H9 (cell line): ENCODE measurements around the gene CAMK2B. TPM values are rescaled to one million over a fixed set of nuclear protein-coding genes. Genes with fewer than 3 reads are reported as not detected.

Source experiments
- DNase-seq: peaks from one replicate; pipeline ENCODE4 v3.0.0-alpha.2; 2017
- H2AFZ ChIP-seq: one replicate; pipeline ENCODE4 v1.6.1; 2013; ENCODE audit warnings: mild to moderate bottlenecking, low read length, control low read depth, moderate library complexity
- H2AK5ac ChIP-seq: 2 replicates; pipeline ENCODE4 v1.6.1; 2013; ENCODE audit warnings: low read length, control low read depth, mixed read lengths; ENCODE audit not compliant: insufficient read length
- H2BK120ac ChIP-seq: one replicate; pipeline ENCODE4 v1.6.1; 2013; ENCODE audit warnings: low read depth, mild to moderate bottlenecking, low read length, control low read depth, inconsistent platforms; ENCODE audit not compliant: poor library complexity, severe bottlenecking
- H2BK12ac ChIP-seq: 2 replicates; pipeline ENCODE4 v1.6.1; 2013; ENCODE audit warnings: low read length, control low read depth, mixed read lengths, low read depth; ENCODE audit not compliant: insufficient read length
- H2BK15ac ChIP-seq: 2 replicates; pipeline ENCODE4 v1.6.1; 2013; ENCODE audit warnings: low read depth, low read length, control low read depth
- H2BK20ac ChIP-seq: one replicate; pipeline ENCODE4 v1.6.1; 2013; ENCODE audit warnings: low read depth, mild to moderate bottlenecking, low read length, control low read depth, inconsistent platforms; ENCODE audit not compliant: poor library complexity, severe bottlenecking
- H2BK5ac ChIP-seq: 2 replicates; pipeline ENCODE4 v1.6.1; 2013; ENCODE audit warnings: low read length, control low read depth, mixed read lengths; ENCODE audit not compliant: insufficient read length
- H3K14ac ChIP-seq: 2 replicates; pipeline ENCODE4 v1.6.1; 2013; ENCODE audit warnings: low read length, control low read depth; ENCODE audit not compliant: insufficient read depth
- H3K18ac ChIP-seq: 2 replicates; pipeline ENCODE4 v1.6.1; 2013; ENCODE audit warnings: low read depth, mild to moderate bottlenecking, mixed read lengths, low read length, control low read depth; ENCODE audit not compliant: insufficient read length
- H3K23ac ChIP-seq: 2 replicates; pipeline ENCODE4 v1.6.1; 2013; ENCODE audit warnings: low read length, control low read depth, mixed read lengths, low read depth; ENCODE audit not compliant: insufficient read length
- H3K23me2 ChIP-seq: 2 replicates; pipeline ENCODE4 v1.6.1; 2013; ENCODE audit warnings: low read depth, mild to moderate bottlenecking, mixed read lengths, low read length, control low read depth; ENCODE audit not compliant: insufficient read length, poor library complexity, severe bottlenecking
- H3K27ac ChIP-seq: 2 replicates; pipeline ENCODE4 v1.5.1; 2013; ENCODE audit warnings: low read length, control low read depth, mixed read lengths, low read depth; ENCODE audit not compliant: insufficient read length
- H3K27me3 ChIP-seq: 2 replicates; pipeline ENCODE4 v1.6.1; 2013; ENCODE audit warnings: low read length, control low read depth, inconsistent platforms; ENCODE audit not compliant: insufficient read depth
- H3K4ac ChIP-seq: 2 replicates; pipeline ENCODE4 v1.6.1; 2013; ENCODE audit warnings: low read depth, mild to moderate bottlenecking, control low read depth, inconsistent platforms, low read length, moderate library complexity
- H3K4me1 ChIP-seq: 2 replicates; pipeline ENCODE4 v1.6.1; 2013; ENCODE audit warnings: low read length, control low read depth, inconsistent platforms; ENCODE audit not compliant: insufficient read depth
- H3K4me2 ChIP-seq: 2 replicates; pipeline ENCODE4 v1.6.1; 2013; ENCODE audit warnings: low read length, control low read depth, mixed read lengths; ENCODE audit not compliant: insufficient read length, insufficient read depth
- H3K56ac ChIP-seq: 2 replicates; pipeline ENCODE4 v1.6.1; 2013; ENCODE audit warnings: low read depth, mild to moderate bottlenecking, mixed read lengths, low read length, control low read depth; ENCODE audit not compliant: insufficient read length
- H3K79me1 ChIP-seq: 2 replicates; pipeline ENCODE4 v1.6.1; 2013; ENCODE audit warnings: low read depth, mild to moderate bottlenecking, moderate library complexity, low read length, control low read depth, inconsistent platforms; ENCODE audit not compliant: insufficient read depth, poor library complexity, severe bottlenecking
- H3K79me2 ChIP-seq: 2 replicates; pipeline ENCODE4 v1.6.1; 2013; ENCODE audit warnings: low read length, control low read depth, inconsistent platforms; ENCODE audit not compliant: insufficient read depth
- H3K9ac ChIP-seq: 2 replicates; pipeline ENCODE4 v1.6.1; 2013; ENCODE audit warnings: low read length, control low read depth, mixed read lengths; ENCODE audit not compliant: insufficient read length; ENCODE audit errors: extremely low read depth
- H3K9me3 ChIP-seq: one replicate; pipeline ENCODE4 v1.6.1; 2013; ENCODE audit warnings: low read depth, low read length, inconsistent platforms; ENCODE audit not compliant: control insufficient read depth
- H3T11ph ChIP-seq: one replicate; pipeline ENCODE4 v1.6.1; 2013; ENCODE audit warnings: mild to moderate bottlenecking, low read length, control low read depth, inconsistent platforms
- H4K20me1 ChIP-seq: one replicate; pipeline ENCODE4 v1.6.1; 2013; ENCODE audit not compliant: control insufficient read depth, insufficient read length, insufficient read depth
- H4K5ac ChIP-seq: 2 replicates; pipeline ENCODE4 v1.6.1; 2013; ENCODE audit warnings: low read depth, mild to moderate bottlenecking, mixed read lengths, low read length, control low read depth; ENCODE audit not compliant: insufficient read length
- H4K8ac ChIP-seq: replicated peaks from 2 replicates; pipeline ENCODE4 v1.6.1; 2013; ENCODE audit warnings: low read length, control low read depth, mixed read lengths, low read depth; ENCODE audit not compliant: insufficient read length
- H4K91ac ChIP-seq: 2 replicates; pipeline ENCODE4 v1.6.1; 2013; ENCODE audit warnings: low read depth, mild to moderate bottlenecking, moderate library complexity, mixed read lengths, low read length, control low read depth; ENCODE audit not compliant: insufficient read length
- H3K27ac Mint-ChIP-seq, 3 experiments: 2 replicates in 2 of 3; 3 replicates in 1 of 3; pipeline ENCODE4 v1.8.0; 2020 to 2021; ENCODE audit warnings: mixed read lengths in 3 of 3, mild to moderate bottlenecking in 1 of 3, moderate library complexity in 1 of 3
- H3K27me3 Mint-ChIP-seq: 2 replicates; pipeline ENCODE4 v1.8.0; 2021; ENCODE audit warnings: low read depth, mild to moderate bottlenecking, moderate library complexity, mixed read lengths
- H3K36me3 Mint-ChIP-seq, 3 experiments: 2 replicates in 2 of 3; 3 replicates in 1 of 3; pipeline ENCODE4 v1.8.0; 2020 to 2021; ENCODE audit warnings: low read depth in 3 of 3, mixed read lengths in 3 of 3; ENCODE audit not compliant: insufficient read depth in 1 of 3
- H3K4me1 Mint-ChIP-seq, 2 experiments: 2 replicates each; pipeline ENCODE4 v1.8.0; 2020; ENCODE audit warnings: mixed read lengths in 2 of 2
- H3K4me3 Mint-ChIP-seq, 2 experiments: 2 replicates in 1 of 2; 3 replicates in 1 of 2; pipeline ENCODE4 v1.8.0; 2020 to 2021; ENCODE audit warnings: mild to moderate bottlenecking in 2 of 2, mixed read lengths in 2 of 2, moderate library complexity in 1 of 2
- H3K9me3 Mint-ChIP-seq, 2 experiments: 2 replicates in 1 of 2; 3 replicates in 1 of 2; pipeline ENCODE4 v1.8.0; 2020; ENCODE audit warnings: mild to moderate bottlenecking in 2 of 2, mixed read lengths in 2 of 2, moderate library complexity in 1 of 2
- CTCF ChIP-seq: fragments of 200-600 bp; sonication (generic); conservative IDR thresholded peaks from 3 replicates; pipeline ENCODE4 v1.8.0; 2021; ENCODE audit warnings: antibody characterized with exemption, mild to moderate bottlenecking
- WGBS: extraction: QIAGEN DNeasy Blood & Tissue Kit; methylation state at CpG from one replicate; pipeline ENCODE4 v1.1.7; 2013; ENCODE audit warnings: missing lambda C conversion rate, low lambda C conversion rate, mixed read lengths; ENCODE audit not compliant: insufficient read length; ENCODE audit errors: extremely low coverage; 5-methylcytosine and 5-hydroxymethylcytosine counted together
- total RNA-seq: library from RNA; stranded (reverse); gene quantifications from 2 replicates; pipeline ENCODE4 v1.2.1, GENCODE V29; 2021

The CAMK2B gene
- total RNA-seq, 1 experiment from 2014 or later: 0.17 TPM

GRCh38 chr7:44232396-44232795 is 93.0 kb downstream of the CAMK2B start:
- no peak; the same call in 2 of the 3 replicates for TF ChIP-seq CTCF
- Mint-ChIP-seq H3K36me3 (no peaks in the 10 kb centered on the region), H3K27me3 (no peaks in the 10 kb centered on the region), H3K4me1 (peaks cover 7 to 13% of the 10 kb centered on the region in 2 experiments), H3K9me3 (no peaks in the 10 kb centered on the region), H3K27ac (no peak overlapping the region), H3K4me3 (no peak overlapping the region)
- H3K14ac ChIP-seq: no peak overlapping the region
- H2BK120ac ChIP-seq: no peak overlapping the region
- H3K56ac ChIP-seq: no peak overlapping the region
- DNase-seq: no peak
- no peaks in the 10 kb centered on the region for H3K79me1 ChIP-seq
- no peaks in the 10 kb centered on the region for H3K4me1 ChIP-seq
- no peak overlapping the region for H4K8ac ChIP-seq
- H4K5ac ChIP-seq: no peak overlapping the region
- H2BK12ac ChIP-seq: no peak overlapping the region
- no peak overlapping the region for H3K27ac ChIP-seq
- no peaks in the 10 kb centered on the region for H3K9me3 ChIP-seq
- H2AK5ac ChIP-seq: no peak overlapping the region
- no peak overlapping the region for H2BK20ac ChIP-seq
- no peaks in the 10 kb centered on the region for H3K79me2 ChIP-seq
- H4K20me1 ChIP-seq: no peaks in the 10 kb centered on the region
- H3K4me2 ChIP-seq: no peak overlapping the region
- no peaks in the 10 kb centered on the region for H3K23me2 ChIP-seq
- no peak overlapping the region for H3K18ac ChIP-seq
- no peak overlapping the region for H3K23ac ChIP-seq
- H3K9ac ChIP-seq: no peak overlapping the region
- H4K91ac ChIP-seq: no peak overlapping the region
- no peak overlapping the region for H2AFZ ChIP-seq
- no peak overlapping the region for H2BK15ac ChIP-seq
- H3T11ph ChIP-seq: no peak overlapping the region
- WGBS: no CpG with 5 or more reads among the region's 13 CpGs
- no peak overlapping the region for H2BK5ac ChIP-seq
- no peaks in the 10 kb centered on the region for H3K27me3 ChIP-seq
- no peak overlapping the region for H3K4ac ChIP-seq
